HG03159 (cell line): Measurements from ENCODE around the gene COL4A1.

Source experiments
- ATAC-seq: cut with Tn5 transposase; IDR thresholded peaks from one replicate; pipeline ENCODE4 v1.9.1; 2021; ENCODE audit warnings: mild to moderate bottlenecking, moderate library complexity; ENCODE audit not compliant: unreplicated experiment

Gene COL4A1

DNA sequence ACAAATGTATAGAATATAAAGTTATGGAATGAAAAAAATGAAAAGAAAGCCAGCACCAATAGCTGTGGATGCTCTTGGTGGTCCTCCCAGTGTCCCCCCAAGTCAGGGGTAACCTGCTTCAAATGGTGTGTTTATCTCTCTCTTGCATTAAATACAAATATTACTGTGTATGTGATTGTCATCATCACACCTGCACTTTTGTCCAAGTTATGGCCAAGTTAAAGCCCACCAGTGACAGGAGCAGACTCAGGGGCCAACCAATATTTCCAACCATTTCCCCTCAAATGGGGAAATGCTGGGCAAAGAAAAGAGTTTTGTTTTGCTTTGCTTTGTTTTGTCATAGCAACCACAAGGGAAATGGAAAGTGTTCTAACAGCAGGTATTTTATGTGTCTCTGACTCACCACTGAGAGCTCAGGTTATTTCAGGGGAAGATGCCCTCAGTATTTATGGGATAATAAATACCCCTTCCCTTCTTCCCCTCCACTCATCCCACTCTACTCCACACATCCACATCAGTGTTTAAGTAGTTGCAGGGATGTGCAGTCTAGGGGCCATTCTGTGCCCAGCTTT is 133.6 kb downstream of the COL4A1 start:
- ATAC-seq = no peak

GRCh38 chr13:110170882-110171281 is 136.1 kb downstream of the COL4A1 start:
- no peak for ATAC-seq

DNA sequence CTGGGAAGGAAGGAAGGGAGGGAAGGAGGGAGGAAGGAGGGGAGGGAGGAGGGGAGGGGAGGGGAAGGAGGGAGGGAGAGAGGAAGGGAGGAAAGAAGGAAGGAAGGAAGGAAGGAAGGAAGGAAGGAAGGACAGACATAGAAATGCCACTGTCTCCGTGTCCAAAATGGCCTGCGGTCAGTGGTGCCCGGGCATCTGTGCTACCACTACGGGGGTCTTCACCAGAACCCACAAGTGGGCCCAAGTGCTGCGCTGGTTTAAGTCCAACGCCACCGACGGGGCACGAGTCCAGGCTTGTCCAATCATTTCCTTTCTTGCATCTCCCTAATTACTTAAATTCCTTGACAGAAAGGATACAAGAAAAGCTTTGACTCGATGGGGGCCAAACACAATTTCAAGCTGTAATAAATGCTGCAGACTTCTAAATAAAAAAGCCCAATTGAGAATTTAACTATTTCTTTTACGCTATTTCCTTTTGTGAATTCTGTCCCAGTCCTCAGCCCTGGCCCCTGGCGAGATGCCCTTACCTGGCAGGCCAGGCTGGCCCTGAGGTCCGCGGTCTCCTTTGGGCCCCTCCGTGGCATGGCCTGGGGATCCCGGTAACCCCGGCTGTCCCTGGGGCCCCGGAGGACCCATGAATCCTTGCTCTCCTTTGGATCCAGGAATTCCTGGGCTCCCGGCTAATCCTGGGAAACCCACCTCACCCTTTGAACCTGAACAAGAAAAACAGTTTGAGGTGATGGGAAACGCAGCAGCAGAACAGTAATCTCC is 136.8 kb downstream of the COL4A1 start:
- ATAC-seq = no peak

GRCh38 chr13:110168999-110169933 is 137.7 kb downstream of the COL4A1 start:
- ATAC-seq = no peak

DNA sequence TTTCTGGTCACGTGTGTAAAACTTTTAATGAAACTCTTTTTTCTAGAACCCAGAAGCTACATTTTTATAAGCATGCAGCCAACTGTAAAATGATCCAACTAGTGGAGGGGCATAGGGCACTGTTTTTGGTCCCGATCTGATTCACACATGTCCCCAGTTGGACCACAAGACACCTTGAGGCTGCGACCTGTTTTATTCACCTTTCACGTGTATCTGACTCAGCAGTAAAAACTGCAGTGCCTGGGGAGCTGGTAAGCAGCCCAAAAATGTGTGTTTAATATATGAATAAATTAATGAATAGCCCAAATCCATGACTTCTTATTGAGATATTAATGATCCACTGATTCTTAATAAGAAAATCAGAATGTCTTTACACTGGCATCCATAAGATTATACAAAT is 140.4 kb downstream of the COL4A1 start:
- ATAC-seq = no peak

GRCh38 chr13:110164706-110165105 is 142.3 kb downstream of the COL4A1 start:
- ATAC-seq = no peak

GRCh38 chr13:110162866-110163658 is 143.9 kb downstream of the COL4A1 start:
- ATAC-seq = no peak

GRCh38 chr13:110162053-110162452 is 144.9 kb downstream of the COL4A1 start:
- ATAC-seq = no peak

DNA sequence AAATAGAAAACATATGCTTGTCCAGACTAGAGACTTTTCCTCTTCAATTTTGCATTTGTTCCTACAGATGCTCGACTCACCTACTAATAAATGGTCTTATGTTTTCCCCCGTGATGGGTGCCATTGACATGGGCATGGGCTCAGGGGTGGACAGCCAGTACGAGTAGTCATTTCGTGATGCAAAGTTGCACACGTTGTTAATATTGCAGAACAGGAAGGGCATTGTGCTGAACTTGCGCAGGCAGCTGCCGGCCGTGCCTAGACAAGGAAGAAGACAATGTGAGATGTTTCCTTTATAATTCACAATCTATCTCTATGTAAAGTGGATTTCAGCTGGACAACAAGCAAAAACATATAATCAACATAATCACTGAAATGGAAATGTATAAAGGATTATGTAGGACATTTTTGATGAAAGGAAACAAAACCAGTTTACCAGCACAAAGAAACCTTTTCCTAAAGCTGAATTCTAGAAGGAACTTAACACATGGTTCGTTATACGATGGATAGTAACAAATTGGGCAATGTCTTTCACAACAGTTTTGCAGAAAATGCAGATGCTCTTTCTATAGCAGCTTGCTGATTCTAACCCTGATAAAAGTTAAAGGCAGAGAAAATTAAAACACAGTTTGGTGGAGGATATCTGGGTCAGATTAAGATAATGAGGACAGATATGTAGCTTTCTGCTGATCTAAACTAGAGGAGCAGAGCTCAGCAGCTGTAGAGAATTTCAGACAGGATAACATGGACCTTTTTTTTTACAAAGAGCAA is 145.7 kb downstream of the COL4A1 start:
- no peak for ATAC-seq

DNA sequence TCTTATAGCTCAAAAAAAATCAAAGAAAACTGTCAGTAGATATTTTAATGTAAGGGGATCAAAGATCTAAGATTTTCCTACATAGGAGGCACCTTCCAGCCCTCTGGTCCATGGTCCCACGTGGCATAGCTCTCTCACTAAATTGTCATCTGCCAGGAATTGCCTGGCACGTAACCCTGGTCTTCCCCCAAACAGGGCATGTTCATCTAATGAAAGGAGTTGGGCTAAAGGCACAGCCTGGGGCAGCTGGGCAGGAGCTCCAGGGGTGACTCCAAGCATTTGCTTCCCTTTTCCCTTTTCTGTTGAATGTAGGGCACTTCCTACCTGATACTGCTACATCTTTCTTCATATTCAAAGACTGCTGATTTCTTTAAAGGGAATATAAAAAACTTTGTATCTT is 148.7 kb downstream of the COL4A1 start:
- ATAC-seq = no peak

GRCh38 chr13:110157718-110158117 is 149.2 kb downstream of the COL4A1 start:
- ATAC-seq = no peak

DNA sequence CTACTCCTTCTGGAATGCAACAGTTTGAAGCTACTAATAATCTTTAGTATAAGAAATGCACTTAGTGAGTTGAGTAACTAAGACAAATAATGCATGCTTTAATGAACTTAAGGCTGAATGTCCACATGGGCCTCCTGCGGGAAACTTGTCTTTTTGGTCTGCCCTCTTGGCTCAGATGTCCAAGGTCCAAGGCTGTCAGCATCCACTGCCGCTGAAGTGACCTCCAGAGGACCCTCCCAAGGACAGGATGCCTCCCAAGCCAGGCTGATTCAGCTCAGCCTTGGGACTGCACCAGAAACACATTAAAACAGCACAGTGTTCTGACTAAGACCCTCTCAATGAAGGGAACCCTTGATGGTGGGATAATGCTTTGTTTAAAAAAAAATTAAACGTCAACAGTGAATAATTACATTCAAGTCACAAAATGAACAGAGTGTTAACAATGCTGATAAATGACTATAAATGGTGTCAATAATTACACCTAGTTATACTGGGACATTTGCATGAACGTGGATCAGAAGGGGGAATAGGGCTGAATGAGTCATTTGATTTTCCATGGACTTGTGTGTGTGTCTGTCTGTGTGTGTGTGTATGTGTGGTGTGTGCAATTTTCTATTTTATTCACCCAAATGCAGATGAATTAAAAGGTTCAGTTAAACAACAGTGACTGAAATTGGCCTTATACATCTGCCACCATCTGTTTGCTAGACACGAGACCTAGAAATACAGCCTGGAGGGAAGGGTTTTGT is 150.5 kb downstream of the COL4A1 start:
- no peak for ATAC-seq

GRCh38 chr13:110155072-110155471 is 151.9 kb downstream of the COL4A1 start:
- ATAC-seq = no peak

GRCh38 chr13:110154410-110154933 is 152.5 kb downstream of the COL4A1 start:
- ATAC-seq = no peak

DNA sequence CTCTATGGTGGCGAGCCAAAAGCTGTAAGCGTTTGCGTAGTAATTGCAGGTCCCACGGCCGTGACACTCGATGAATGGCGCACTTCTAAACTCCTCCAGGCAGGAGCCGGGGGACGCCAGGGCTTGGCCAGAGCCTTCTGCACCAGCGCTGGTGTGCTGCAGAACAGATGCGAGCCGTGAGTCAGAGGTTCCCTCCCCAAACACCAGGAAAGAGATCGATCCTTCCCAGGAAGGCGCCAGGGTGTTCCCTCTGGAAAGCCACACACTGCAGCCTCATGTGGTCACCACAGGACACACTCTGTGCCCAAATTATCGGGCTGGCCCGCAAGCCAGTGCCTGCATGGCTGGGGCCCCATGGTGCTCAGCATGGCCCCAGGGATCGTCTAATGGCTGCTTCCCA is 154.6 kb downstream of the COL4A1 start:
- no peak for ATAC-seq

DNA sequence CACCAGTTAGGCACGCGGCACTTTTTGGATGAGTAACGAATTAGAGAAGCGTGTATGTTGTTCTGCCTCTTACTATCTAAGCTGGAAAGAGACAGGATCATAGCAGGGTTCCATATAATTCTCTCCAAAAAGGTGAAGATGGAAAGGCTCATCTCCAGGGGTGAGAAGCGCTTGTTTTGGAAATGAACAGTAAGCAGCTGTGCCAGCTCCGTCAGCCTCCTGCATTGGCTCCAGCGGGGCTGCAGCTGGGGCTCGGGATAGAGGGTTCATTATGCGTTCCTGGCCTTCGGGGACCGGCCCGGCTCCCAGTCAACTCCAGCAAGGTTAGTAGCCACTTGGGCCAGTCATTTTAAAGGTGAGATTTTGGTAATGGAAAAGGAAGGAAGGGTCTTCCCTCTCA is 155.5 kb downstream of the COL4A1 start:
- no peak for ATAC-seq

DNA sequence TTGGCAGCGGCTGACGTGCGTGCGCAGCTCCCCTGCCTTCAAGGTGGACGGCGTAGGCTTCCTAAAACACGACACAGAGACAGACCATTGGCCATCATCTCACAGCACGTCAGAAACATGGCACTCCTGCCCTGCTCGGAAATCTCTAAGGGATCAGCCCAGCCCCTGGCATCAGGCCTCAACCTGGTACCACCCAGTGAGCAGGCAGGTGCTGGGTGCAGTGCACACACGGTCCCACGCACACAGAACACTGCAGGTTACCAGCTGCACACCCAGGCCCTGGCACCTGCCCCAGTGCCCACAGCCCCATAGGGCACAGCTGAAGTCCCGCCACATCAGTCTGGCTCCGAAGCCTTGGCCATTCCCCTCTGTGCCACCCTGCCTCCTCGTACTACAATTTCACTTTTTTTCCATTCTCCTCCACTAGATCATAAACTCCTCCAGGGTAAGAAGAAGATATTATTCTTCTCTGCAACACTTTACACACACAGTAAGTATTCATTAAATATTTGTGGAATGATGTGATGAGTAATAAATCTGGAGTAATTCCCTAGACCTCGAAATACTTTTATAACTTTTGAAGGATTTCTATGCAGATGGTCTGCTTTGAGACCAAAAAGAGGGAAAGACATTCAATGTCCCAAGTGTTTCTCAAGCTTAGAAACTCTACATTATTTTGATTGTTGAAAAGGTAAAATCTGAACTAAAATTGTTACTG is 156.4 kb downstream of the COL4A1 start:
- no peak for ATAC-seq

- no peak for ATAC-seq
Measured at GRCh38 chr13:110149036-110149435, 157.9 kb downstream of the COL4A1 start.

- ATAC-seq = no peak
Measured at GRCh38 chr13:110140099-110140498, 166.9 kb downstream of the COL4A1 start.
